Neural progenitor cell (in vitro differentiated cells): ENCODE results near the gene DAPK3. TPM values are rescaled to one million over a fixed set of nuclear protein-coding genes. Genes with fewer than 3 reads are reported as not detected.

ENCODE experiments used
- DNase-seq: peaks from one replicate; pipeline ENCODE4 v3.0.0-alpha.2; 2016; ENCODE audit warnings: low spot score
- H2AFZ ChIP-seq: fragments of 200-600 bp; sonication (generic); replicated peaks from 2 replicates; pipeline ENCODE4 v1.6.1; 2016; ENCODE audit warnings: antibody characterized with exemption
- H3F3A ChIP-seq: fragments of 200-600 bp; sonication (generic); 2 replicates; pipeline ENCODE4 v1.6.1; 2016; ENCODE audit warnings: antibody characterized with exemption, low read depth
- H3K27ac ChIP-seq: fragments of 200-600 bp; sonication (generic); 2 replicates; pipeline ENCODE4 v1.5.1; 2016; ENCODE audit warnings: mild to moderate bottlenecking
- H3K27me3 ChIP-seq: fragments of 200-600 bp; sonication (generic); 2 replicates; pipeline ENCODE4 v1.6.1; 2016; ENCODE audit warnings: mild to moderate bottlenecking, moderate library complexity
- H3K36me3 ChIP-seq: fragments of 200-600 bp; sonication (generic); 2 replicates; pipeline ENCODE4 v1.5.1; 2016
- H3K4me1 ChIP-seq: fragments of 200-600 bp; sonication (generic); 2 replicates; pipeline ENCODE4 v1.6.1; 2016; ENCODE audit warnings: mixed run types
- H3K4me2 ChIP-seq: fragments of 200-600 bp; sonication (generic); 2 replicates; pipeline ENCODE4 v1.6.1; 2016
- H3K4me3 ChIP-seq: fragments of 200-600 bp; sonication (generic); 2 replicates; pipeline ENCODE4 v1.5.1; 2016
- H3K79me2 ChIP-seq: fragments of 200-600 bp; sonication (generic); 2 replicates; pipeline ENCODE4 v1.6.1; 2016; ENCODE audit warnings: low read depth
- H3K9ac ChIP-seq: fragments of 200-600 bp; sonication (generic); 2 replicates; pipeline ENCODE4 v1.6.1; 2016
- H3K9me3 ChIP-seq: fragments of 200-600 bp; sonication (generic); 2 replicates; pipeline ENCODE4 v1.5.1; 2016; ENCODE audit warnings: low read depth
- H4K20me1 ChIP-seq: fragments of 200-600 bp; sonication (generic); 2 replicates; pipeline ENCODE4 v1.6.1; 2016; ENCODE audit warnings: low read depth
- H3K27ac Mint-ChIP-seq: 3 replicates; pipeline ENCODE4 v1.8.0; 2021; ENCODE audit warnings: mixed read lengths
- H3K27me3 Mint-ChIP-seq: 2 replicates; pipeline ENCODE4 v1.8.0; 2022; ENCODE audit warnings: low read depth, mild to moderate bottlenecking, inconsistent platforms, moderate library complexity, mixed read lengths; ENCODE audit not compliant: insufficient read depth
- H3K36me3 Mint-ChIP-seq: 3 replicates; pipeline ENCODE4 v1.8.0; 2021; ENCODE audit warnings: mixed read lengths
- H3K4me1 Mint-ChIP-seq: 3 replicates; pipeline ENCODE4 v1.8.0; 2021; ENCODE audit warnings: mixed read lengths
- H3K4me3 Mint-ChIP-seq: 3 replicates; pipeline ENCODE4 v1.8.0; 2021; ENCODE audit warnings: mild to moderate bottlenecking, moderate library complexity, mixed read lengths
- H3K9me3 Mint-ChIP-seq: 3 replicates; pipeline ENCODE4 v1.8.0; 2020; ENCODE audit warnings: mixed read lengths
- EZH2 ChIP-seq: fragments of 200-600 bp; sonication (generic); IDR thresholded peaks from 2 replicates; pipeline ENCODE4 v1.6.1; 2017; ENCODE audit warnings: antibody characterized with exemption, mild to moderate bottlenecking, moderate library complexity
- EZH2phosphoT487 ChIP-seq: fragments of 200-600 bp; sonication (generic); IDR thresholded peaks from 2 replicates; pipeline ENCODE4 v1.6.1; 2017; ENCODE audit warnings: antibody characterized with exemption
- total RNA-seq: library from RNA; depleted of rRNA; stranded (reverse); fragments of >200 nt; gene quantifications from 2 replicates; pipeline ENCODE4 v1.2.3, GENCODE V29; 2015; ENCODE audit warnings: low replicate concordance
- TF ChIP-seq, protein P1 (sequence below): fragments of 200-600 bp; sonication (generic); IDR thresholded peaks from 2 replicates; pipeline ENCODE4 v1.5.1; 2017; ENCODE audit warnings: antibody characterized with exemption, mild to moderate bottlenecking

DAPK3 gene
- total RNA-seq, 1 donor from 2014 or later = 33.7 TPM

DNA sequence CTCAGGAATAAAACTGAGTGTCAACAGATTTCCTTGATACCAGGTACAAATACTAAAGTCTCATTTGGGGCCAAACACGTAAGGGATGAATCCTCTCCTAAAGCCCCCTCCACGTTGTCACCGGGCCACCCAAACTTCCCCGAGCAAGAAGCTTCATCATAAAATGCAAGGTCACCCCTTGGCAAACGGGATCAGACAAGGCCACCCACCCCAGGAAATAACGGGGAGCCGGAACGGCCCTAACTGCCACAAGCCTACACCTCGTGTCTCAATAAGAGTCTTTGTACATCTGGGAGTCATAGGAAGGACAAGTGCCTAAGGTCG lies 13.6 kb upstream of the DAPK3 start:
- Histone ChIP-seq H3K4me2 (peak overlapping the region; percentile 87), H3K36me3 (peaks cover 13% of the 10 kb centered on the region), H2AFZ (no peak overlapping the region), H3K79me2 (peaks cover 58% of the 10 kb centered on the region), H3K4me3 (peak overlapping the region; percentile 95), H3K4me1 (peaks cover 24% of the 10 kb centered on the region), H3F3A (peaks cover 76% of the 10 kb centered on the region), H3K27me3 (peaks cover 7% of the 10 kb centered on the region), H4K20me1 (peaks cover 56% of the 10 kb centered on the region), H3K9me3 (no peaks in the 10 kb centered on the region), H3K9ac (peak overlapping the region; percentile 100), H3K27ac (no peak overlapping the region)
- Mint-ChIP-seq H3K36me3 (peaks cover 26% of the 10 kb centered on the region), H3K4me1 (peaks cover 37% of the 10 kb centered on the region), H3K4me3 (peak overlapping the region; percentile 99), H3K27ac (peak overlapping the region; percentile 91), H3K9me3 (no peaks in the 10 kb centered on the region), H3K27me3 (peaks cover 9% of the 10 kb centered on the region)
- TF ChIP-seq EZH2 (no peak), EZH2phosphoT487 (no peak)
- TF ChIP-seq, protein P1, sequence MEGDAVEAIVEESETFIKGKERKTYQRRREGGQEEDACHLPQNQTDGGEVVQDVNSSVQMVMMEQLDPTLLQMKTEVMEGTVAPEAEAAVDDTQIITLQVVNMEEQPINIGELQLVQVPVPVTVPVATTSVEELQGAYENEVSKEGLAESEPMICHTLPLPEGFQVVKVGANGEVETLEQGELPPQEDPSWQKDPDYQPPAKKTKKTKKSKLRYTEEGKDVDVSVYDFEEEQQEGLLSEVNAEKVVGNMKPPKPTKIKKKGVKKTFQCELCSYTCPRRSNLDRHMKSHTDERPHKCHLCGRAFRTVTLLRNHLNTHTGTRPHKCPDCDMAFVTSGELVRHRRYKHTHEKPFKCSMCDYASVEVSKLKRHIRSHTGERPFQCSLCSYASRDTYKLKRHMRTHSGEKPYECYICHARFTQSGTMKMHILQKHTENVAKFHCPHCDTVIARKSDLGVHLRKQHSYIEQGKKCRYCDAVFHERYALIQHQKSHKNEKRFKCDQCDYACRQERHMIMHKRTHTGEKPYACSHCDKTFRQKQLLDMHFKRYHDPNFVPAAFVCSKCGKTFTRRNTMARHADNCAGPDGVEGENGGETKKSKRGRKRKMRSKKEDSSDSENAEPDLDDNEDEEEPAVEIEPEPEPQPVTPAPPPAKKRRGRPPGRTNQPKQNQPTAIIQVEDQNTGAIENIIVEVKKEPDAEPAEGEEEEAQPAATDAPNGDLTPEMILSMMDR = no peak
- no peak for DNase-seq

DNA sequence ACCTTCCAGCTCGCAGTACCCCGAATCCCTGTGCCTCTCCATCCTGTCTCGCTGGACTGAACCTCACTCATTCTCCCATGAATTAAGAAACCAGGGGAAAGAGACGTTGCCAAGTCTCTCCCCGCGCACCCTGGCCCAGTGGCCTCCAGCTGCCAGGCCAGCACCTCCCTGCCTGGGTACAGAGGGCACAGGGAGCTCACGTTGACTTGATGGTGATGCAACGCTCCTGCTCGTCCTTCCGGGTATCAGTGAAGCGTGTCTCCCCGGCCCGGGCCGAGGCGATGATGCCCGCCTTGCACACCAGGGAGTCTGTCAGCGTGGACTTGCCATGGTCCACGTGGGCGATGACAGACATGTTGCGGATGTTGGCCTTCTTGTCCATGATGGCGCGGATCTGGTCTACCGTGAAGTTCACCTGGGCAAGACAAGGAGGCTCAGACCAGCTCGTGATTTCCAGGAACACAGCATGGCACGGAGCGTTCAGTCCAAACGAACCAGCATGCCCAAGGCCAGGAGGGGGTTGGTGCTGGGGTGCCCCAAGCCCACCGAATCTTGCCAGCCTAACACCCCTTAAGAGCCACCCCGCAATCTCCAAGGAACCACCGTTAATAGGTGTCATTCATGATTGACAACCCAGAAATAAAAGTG lies 13.2 kb upstream of the DAPK3 start:
- peaks cover 61% of the 10 kb centered on the region for H4K20me1 ChIP-seq
- peaks cover 11% of the 10 kb centered on the region for H3K27me3 Mint-ChIP-seq
- peak overlapping the region; percentile 95 for H3K4me3 ChIP-seq
- H3K9me3 Mint-ChIP-seq = no peaks in the 10 kb centered on the region
- peaks cover 37% of the 10 kb centered on the region for H3K4me1 Mint-ChIP-seq
- H3K27me3 ChIP-seq = peaks cover 7% of the 10 kb centered on the region
- peak overlapping the region; percentile 100 for H3K9ac ChIP-seq
- no peak overlapping the region for H2AFZ ChIP-seq
- H3K4me2 ChIP-seq = peak overlapping the region; percentile 87
- H3K9me3 ChIP-seq = no peaks in the 10 kb centered on the region
- no peak for DNase-seq
- peaks cover 27% of the 10 kb centered on the region for H3K36me3 Mint-ChIP-seq
- peaks cover 24% of the 10 kb centered on the region for H3K4me1 ChIP-seq
- TF ChIP-seq EZH2phosphoT487 (no peak), EZH2 (no peak)
- TF ChIP-seq, protein P1 = no peak
- peak overlapping the region; percentile 99 for H3K4me3 Mint-ChIP-seq
- H3K36me3 ChIP-seq = peaks cover 13% of the 10 kb centered on the region
- H3F3A ChIP-seq = peaks cover 79% of the 10 kb centered on the region
- peaks cover 62% of the 10 kb centered on the region for H3K79me2 ChIP-seq
- peak overlapping the region; percentile 25 for H3K27ac ChIP-seq
- peak overlapping the region; percentile 91 for H3K27ac Mint-ChIP-seq

DNA sequence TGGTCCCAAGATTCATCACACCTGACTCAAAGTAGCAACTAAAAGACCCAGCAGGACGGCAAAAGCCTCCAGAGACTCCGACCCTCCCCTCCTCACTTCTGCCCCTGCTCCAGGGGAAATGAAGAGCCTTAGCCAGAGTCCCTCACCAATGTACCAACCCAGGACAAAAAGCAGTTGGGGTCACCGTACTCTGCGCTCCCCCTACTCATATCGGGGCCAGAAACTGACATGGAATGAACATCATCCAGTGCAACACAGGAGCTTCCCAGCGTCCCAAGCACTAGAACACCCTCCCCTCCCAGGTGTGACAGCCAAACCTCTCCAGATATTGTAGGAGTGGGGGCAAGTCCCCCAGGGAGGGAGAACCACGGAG lies 12.6 kb upstream of the DAPK3 start:
- Histone ChIP-seq H3K9ac (peak overlapping the region; percentile 100), H3K9me3 (no peaks in the 10 kb centered on the region), H3K36me3 (peaks cover 13% of the 10 kb centered on the region), H2AFZ (no peak overlapping the region), H3K79me2 (peaks cover 67% of the 10 kb centered on the region), H3K4me1 (peaks cover 24% of the 10 kb centered on the region), H3K27me3 (peaks cover 7% of the 10 kb centered on the region), H3F3A (peaks cover 82% of the 10 kb centered on the region), H3K27ac (peak overlapping the region; percentile 25), H3K4me3 (peak overlapping the region; percentile 95), H4K20me1 (peaks cover 66% of the 10 kb centered on the region), H3K4me2 (peak overlapping the region; percentile 87)
- TF ChIP-seq EZH2phosphoT487 (no peak), EZH2 (no peak)
- TF ChIP-seq, protein P1 = no peak
- Mint-ChIP-seq H3K4me1 (peaks cover 37% of the 10 kb centered on the region), H3K36me3 (peaks cover 29% of the 10 kb centered on the region), H3K27me3 (peaks cover 11% of the 10 kb centered on the region), H3K4me3 (peak overlapping the region; percentile 99), H3K27ac (no peak overlapping the region), H3K9me3 (no peaks in the 10 kb centered on the region)
- no peak for DNase-seq
